ENCODE measurements around the gene HHIPL1. TPM values are rescaled to one million over a fixed set of nuclear protein-coding genes. Genes with fewer than 3 reads are reported as not detected.

The HHIPL1 gene
- total RNA-seq, 1 donor from 2014 or later = 5.9 TPM

- Histone ChIP-seq H3K27ac (no peak overlapping the region), H3K9me3 (no peaks in the 10 kb centered on the region), H3K27me3 (no peaks in the 10 kb centered on the region), H3K4me1 (peaks cover 7% of the 10 kb centered on the region), H3K4me3 (no peak overlapping the region), H3K36me3 (no peaks in the 10 kb centered on the region)
- TF ChIP-seq, protein P1, sequence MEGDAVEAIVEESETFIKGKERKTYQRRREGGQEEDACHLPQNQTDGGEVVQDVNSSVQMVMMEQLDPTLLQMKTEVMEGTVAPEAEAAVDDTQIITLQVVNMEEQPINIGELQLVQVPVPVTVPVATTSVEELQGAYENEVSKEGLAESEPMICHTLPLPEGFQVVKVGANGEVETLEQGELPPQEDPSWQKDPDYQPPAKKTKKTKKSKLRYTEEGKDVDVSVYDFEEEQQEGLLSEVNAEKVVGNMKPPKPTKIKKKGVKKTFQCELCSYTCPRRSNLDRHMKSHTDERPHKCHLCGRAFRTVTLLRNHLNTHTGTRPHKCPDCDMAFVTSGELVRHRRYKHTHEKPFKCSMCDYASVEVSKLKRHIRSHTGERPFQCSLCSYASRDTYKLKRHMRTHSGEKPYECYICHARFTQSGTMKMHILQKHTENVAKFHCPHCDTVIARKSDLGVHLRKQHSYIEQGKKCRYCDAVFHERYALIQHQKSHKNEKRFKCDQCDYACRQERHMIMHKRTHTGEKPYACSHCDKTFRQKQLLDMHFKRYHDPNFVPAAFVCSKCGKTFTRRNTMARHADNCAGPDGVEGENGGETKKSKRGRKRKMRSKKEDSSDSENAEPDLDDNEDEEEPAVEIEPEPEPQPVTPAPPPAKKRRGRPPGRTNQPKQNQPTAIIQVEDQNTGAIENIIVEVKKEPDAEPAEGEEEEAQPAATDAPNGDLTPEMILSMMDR (IDR thresholded peaks at IDR 0.05) = no peak
- TF ChIP-seq POLR2A (IDR thresholded peaks at IDR 0.05) (no peak), POLR2AphosphoS5 (IDR thresholded peaks at IDR 0.05; ENCODE audit: insufficient read depth in 1 of 2, low read depth in 1 of 2) (no peak)
- intact Hi-C loops (cut with DNase I) = no loop called here
- no peak for DNase-seq (ENCODE audit: extremely low spot score in 2 of 2)
Measured at GRCh38 chr14:99651953-99652746, 7.2 kb downstream of the HHIPL1 start.

- intact Hi-C loops (cut with DNase I) = no loop called here
- H3K27me3 ChIP-seq = no peaks in the 10 kb centered on the region
- H3K36me3 ChIP-seq = no peaks in the 10 kb centered on the region
- H3K4me3 ChIP-seq = no peak overlapping the region
- no peaks in the 10 kb centered on the region for H3K9me3 ChIP-seq
- TF ChIP-seq, protein P1 (IDR thresholded peaks at IDR 0.05) = no peak
- TF ChIP-seq POLR2A (IDR thresholded peaks at IDR 0.05) = no peak
- no peak for TF ChIP-seq POLR2AphosphoS5 (IDR thresholded peaks at IDR 0.05; ENCODE audit: insufficient read depth in 1 of 2, low read depth in 1 of 2)
- peaks cover 10% of the 10 kb centered on the region for H3K4me1 ChIP-seq
- H3K27ac ChIP-seq = no peak overlapping the region
- DNase-seq (ENCODE audit: extremely low spot score in 2 of 2) = no peak
Measured at GRCh38 chr14:99654235-99654985, 9.5 kb downstream of the HHIPL1 start.

- H3K36me3 ChIP-seq = no peaks in the 10 kb centered on the region
- no peak overlapping the region for H3K4me3 ChIP-seq
- no peaks in the 10 kb centered on the region for H3K9me3 ChIP-seq
- no peaks in the 10 kb centered on the region for H3K27me3 ChIP-seq
- intact Hi-C loops (cut with DNase I) = no loop called here
- H3K27ac ChIP-seq = no peak overlapping the region
- DNase-seq (ENCODE audit: extremely low spot score in 2 of 2) = no peak
- peaks cover 18% of the 10 kb centered on the region for H3K4me1 ChIP-seq
- TF ChIP-seq POLR2AphosphoS5 (IDR thresholded peaks at IDR 0.05; ENCODE audit: insufficient read depth in 1 of 2, low read depth in 1 of 2) = no peak
- TF ChIP-seq, protein P1 (IDR thresholded peaks at IDR 0.05) = no peak
- TF ChIP-seq POLR2A (IDR thresholded peaks at IDR 0.05) = no peak
Measured at GRCh38 chr14:99655521-99655920, 10.6 kb downstream of the HHIPL1 start.

DNA sequence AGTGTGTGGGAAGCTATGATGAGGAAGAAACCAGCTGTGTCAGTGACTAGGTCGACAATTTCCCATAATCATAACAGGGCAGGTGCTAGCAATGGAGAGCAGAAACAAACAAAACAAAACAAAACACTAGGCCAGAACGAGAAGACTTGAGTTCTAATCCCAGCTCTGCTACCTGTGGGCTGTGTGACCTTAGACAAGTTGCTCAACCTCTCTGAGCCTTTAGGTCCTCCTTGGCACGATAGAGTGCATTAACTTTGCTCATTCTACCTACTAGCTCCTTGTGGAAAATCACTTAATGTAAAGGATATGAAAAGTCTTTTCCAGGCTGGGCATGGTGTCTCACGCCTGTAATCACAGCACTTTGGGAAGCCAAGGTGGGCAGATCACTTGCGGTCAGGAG, 11.2 kb downstream of the HHIPL1 start:
- Histone ChIP-seq H3K4me1 (peaks cover 18% of the 10 kb centered on the region), H3K4me3 (no peak overlapping the region), H3K27ac (no peak overlapping the region), H3K9me3 (no peaks in the 10 kb centered on the region), H3K27me3 (no peaks in the 10 kb centered on the region), H3K36me3 (no peaks in the 10 kb centered on the region)
- intact Hi-C loops (cut with DNase I) = no loop called here
- DNase-seq (ENCODE audit: extremely low spot score in 2 of 2) = no peak
- TF ChIP-seq, protein P1 (IDR thresholded peaks at IDR 0.05) = no peak
- no peak for TF ChIP-seq POLR2AphosphoS5 (IDR thresholded peaks at IDR 0.05; ENCODE audit: insufficient read depth in 1 of 2, low read depth in 1 of 2)
- no peak for TF ChIP-seq POLR2A (IDR thresholded peaks at IDR 0.05)
